ENCODE data around the gene B3GALNT2.

DNA sequence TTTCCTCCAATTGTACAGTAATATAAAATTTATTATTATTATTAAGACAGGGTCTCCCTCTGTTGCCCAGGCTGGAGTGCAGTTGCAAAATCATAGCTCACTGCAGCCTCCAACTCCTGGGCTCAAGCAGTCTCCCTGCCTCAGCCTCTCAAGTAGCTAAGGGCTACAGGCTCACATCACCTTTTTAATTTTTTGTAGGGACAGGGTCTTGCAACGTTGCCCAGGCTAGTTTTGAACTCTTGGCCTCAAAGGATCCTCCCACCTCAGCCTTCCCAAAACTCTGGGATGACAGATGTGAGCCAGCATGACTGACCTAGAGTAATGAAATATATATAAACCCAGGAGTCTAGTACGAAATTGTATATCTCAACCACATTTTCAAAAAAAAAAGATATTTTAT is 49.2 kb downstream of the B3GALNT2 start:
- no peak for TF ChIP-seq CTCF (IDR thresholded peaks at IDR 0.05)
- TF ChIP-seq POLR2AphosphoS5 (IDR thresholded peaks at IDR 0.05) = no peak
- no peak for TF ChIP-seq POLR2A (IDR thresholded peaks at IDR 0.05)
- no peak for TF ChIP-seq EP300 (IDR thresholded peaks at IDR 0.05)

Data from gastroesophageal sphincter (tissue), 3 donors.